GM21825 (cell line): Measurements from ENCODE around the gene RRP1B.
"Not testable (repeated sequence)": the region's sequence is repeated elsewhere in the genome, so short reads cannot be mapped to it uniquely, and the experiment has no call there.

Experiments
- ATAC-seq: cut with Tn5 transposase; IDR thresholded peaks from one replicate; pipeline ENCODE4 v1.9.1; 2021; ENCODE audit warnings: mild to moderate bottlenecking, moderate library complexity; ENCODE audit not compliant: unreplicated experiment

Gene RRP1B, protein sequence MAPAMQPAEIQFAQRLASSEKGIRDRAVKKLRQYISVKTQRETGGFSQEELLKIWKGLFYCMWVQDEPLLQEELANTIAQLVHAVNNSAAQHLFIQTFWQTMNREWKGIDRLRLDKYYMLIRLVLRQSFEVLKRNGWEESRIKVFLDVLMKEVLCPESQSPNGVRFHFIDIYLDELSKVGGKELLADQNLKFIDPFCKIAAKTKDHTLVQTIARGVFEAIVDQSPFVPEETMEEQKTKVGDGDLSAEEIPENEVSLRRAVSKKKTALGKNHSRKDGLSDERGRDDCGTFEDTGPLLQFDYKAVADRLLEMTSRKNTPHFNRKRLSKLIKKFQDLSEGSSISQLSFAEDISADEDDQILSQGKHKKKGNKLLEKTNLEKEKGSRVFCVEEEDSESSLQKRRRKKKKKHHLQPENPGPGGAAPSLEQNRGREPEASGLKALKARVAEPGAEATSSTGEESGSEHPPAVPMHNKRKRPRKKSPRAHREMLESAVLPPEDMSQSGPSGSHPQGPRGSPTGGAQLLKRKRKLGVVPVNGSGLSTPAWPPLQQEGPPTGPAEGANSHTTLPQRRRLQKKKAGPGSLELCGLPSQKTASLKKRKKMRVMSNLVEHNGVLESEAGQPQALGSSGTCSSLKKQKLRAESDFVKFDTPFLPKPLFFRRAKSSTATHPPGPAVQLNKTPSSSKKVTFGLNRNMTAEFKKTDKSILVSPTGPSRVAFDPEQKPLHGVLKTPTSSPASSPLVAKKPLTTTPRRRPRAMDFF

DNA sequence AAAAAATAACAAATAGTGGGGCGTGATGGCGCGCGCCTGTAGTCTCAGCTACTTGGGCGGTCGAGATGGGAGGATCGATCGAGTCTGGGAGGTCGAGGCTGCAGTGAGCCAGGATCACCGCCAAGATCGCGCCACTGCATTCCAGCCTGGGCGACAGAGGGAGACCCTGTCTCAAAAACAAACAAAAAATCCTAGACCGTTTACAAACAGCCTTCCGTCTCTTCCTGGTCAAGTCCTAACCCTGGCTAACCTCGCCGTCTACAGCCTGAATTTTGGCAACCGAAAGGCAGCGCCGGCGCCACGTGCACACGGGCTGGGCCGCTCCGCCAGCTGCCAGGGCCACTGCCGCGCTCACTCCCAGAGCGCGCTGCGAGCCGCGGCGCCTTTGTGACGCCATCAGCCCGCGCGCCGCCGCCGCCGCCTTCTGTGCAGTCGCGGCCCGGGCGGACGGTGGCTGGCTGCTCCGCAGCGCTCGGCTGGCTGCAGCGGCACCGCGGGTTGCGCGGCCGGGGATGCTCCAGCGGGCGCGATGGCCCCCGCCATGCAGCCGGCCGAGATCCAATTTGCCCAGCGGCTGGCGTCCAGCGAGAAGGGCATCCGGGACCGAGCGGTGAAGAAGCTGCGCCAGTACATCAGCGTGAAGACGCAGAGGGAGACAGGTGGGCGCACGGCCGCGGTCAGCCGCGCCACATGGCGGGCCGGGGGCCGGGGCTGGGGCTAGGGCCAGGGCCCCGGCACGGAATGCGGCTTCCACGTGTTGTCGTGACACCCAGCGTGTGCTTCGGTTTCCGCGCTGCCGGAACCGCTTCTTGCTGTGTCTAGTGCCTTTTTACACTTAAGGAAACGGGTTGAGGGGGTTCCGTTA lies at the start of gene RRP1B, which contains the start of gene HSF2BP:
Gene RRP1B, plus strand, starts transcription at position 425 of the 865 bp plus-strand sequence. Its CDS starts 105 bp downstream, at position 530.
Gene HSF2BP, minus strand, starts transcription at position 353 of the 865 bp plus-strand sequence. CDS start 1,392 bp downstream, outside the sequence.
- ATAC-seq = peak; percentile 78

DNA sequence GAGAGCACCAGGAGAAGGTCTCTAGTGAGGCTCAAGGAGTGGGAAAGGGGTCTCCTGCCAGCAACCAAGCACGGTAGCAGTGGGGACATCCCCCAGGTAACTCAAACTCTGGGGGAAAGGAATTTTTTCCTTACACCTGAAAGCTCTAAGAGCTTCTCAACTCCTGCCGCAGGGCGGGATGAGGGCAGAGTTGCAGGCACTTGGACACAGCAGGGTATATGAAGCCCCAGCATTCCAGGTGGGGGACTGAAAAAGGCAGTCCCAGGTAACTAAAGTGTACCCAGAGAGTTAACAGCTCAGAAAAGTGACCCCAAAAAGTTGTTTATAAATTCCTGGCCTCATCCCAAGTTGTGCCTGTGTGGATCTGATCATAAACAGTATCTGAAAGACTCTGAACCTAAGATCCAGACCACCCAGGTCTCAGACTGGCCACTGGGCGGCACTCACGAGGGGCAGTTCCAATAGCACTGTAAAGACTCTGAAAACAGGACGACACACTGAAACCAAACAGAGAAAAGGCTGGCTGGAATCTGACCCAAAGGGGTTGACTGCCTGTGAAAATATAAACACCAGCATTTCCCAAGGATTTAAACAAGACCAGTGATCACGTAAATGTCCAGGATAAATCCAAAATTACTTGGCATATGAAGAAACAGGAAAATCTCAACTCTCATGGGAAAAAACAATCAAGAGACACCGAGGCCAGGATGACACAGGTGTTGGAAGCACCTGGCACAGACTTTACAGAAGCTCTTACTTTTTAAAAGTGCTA lies 47.6 kb upstream of the RRP1B start:
- ATAC-seq = no peak

DNA sequence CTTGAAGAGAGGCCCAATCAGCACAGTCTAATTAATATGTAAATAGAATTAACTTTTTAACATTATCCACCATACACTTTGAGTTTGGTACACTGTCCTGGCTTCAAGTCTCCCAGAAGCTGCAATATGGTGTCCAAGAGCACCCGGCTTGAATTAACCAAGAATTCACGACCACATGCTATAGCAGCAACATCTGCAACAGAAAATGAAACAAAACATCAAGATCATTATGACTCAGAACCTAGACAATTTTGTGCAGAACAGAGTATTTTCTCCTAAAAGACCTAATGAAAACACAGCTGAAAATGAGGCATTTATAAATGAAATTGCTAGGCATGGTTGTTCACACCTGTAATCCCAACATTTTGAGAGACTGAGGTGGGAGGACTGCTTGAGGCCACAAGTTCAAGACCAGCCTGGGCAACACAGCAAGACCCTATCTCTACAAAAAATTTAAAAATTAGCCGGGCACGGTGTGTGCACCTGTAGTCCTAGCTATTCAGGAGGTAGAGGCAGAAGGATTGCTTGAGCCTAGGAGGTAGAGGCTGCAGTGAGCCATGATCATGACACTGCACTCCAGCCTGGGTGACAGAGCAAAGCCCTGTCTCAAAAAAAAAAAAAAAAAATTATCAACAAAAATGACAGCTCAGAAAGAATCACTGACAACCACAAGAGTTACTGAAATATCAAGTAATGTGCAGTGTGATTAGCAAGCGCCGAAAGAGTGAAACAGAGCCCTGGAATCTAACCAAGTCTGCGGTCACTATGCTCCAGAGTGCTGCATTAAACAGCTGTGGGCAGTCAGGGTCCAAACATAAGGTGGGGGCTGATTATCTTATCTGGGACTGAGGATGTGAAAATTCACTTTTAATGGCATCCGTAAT lies 45.4 kb upstream of the RRP1B start:
- ATAC-seq = no peak

DNA sequence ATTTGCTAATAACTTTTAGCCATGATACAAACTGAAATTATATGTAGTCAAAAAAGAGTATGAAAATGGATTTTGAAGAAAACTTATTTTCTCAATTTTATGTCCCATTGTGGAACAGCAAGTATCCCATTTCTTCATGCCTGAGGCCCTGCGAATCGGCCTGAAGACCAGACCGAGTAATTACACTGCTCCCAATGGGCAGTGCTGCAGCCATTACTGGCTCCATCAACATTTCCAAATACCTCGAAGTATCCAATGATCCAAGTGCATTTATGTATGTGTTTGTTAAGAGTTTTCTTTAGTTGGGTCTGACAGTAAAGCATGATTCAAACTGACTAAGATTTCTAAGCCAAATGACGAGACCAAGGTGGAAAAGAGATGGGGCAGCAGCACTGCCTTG lies 44.5 kb upstream of the RRP1B start:
- no peak for ATAC-seq

- ATAC-seq = not testable (repeated sequence)
Observed at GRCh38 chr21:43616861-43617260, 42.5 kb upstream of the RRP1B start.

GRCh38 chr21:43618940-43619339 lies 40.4 kb upstream of the RRP1B start:
- no peak for ATAC-seq

GRCh38 chr21:43619344-43619743 lies 40.0 kb upstream of the RRP1B start:
- ATAC-seq = no peak

DNA sequence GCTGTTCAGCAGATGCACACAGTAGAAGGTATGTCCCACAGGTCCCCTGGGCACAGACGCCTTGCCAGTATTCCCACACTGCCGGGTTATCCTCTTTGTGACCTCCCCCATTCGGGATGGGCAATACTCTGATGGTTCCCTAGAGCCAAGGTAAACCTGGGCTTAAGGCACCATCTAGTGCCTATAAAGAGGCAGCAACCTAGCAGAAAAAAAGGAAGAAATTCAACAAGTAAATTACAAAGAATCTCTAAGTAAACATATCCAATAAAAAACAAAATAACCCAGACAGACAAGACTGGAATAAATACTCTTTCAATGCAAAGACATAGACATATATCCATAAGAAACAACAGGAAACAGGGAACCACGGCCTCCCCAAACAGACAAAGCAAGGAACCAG lies 39.5 kb upstream of the RRP1B start:
- ATAC-seq = no peak

GRCh38 chr21:43622796-43623195 lies 36.6 kb upstream of the RRP1B start:
- no peak for ATAC-seq

GRCh38 chr21:43623588-43623987 lies 35.8 kb upstream of the RRP1B start:
- ATAC-seq = no peak

DNA sequence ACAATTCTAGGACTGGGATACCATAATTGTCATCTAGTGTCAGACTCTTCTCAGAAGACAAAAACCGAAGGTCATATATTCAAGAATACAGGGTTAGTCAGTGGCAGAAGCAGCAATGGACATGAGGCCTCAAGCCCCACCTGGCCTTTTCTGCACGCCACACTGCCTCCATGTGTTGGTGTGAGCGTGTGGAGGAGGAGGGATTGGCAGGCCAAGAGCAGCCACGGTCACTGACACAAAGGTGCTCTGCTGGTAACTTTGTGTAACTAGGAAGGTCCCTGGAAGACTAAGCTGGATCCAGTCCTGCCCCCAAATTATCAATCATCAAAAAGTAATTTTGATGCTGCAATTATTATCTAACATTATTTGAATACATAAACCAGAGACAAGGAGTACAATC lies 35.0 kb upstream of the RRP1B start:
- ATAC-seq = no peak

GRCh38 chr21:43626390-43626789 lies 33.0 kb upstream of the RRP1B start:
- no peak for ATAC-seq

GRCh38 chr21:43627527-43627926 lies 31.8 kb upstream of the RRP1B start:
- ATAC-seq = no peak

- ATAC-seq = no peak
Observed at GRCh38 chr21:43631411-43632107, 27.8 kb upstream of the RRP1B start.

DNA sequence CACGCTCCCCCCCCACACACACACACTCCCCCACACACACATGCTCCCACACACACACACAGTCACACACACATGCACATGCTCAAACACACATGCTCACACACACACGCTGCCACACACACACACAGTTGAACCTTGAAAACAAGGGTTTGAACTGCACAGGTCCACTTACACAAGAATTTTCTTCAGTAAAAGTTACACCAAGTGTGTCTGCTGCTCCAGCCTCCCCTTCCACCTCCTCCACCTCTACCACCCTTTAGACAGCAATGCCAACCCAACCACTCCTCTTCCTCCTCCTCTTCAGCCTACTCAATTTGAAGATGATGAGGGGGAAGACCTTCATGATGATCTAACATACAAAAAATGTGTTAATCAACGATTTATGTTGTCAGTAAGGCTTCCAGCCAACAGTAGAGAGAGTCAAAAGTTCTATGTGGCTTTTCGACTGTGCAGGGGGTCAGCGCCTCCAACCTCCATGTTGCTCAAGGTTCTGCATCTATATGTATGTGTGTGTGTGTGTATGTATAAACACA lies 26.9 kb upstream of the RRP1B start:
- no peak for ATAC-seq

DNA sequence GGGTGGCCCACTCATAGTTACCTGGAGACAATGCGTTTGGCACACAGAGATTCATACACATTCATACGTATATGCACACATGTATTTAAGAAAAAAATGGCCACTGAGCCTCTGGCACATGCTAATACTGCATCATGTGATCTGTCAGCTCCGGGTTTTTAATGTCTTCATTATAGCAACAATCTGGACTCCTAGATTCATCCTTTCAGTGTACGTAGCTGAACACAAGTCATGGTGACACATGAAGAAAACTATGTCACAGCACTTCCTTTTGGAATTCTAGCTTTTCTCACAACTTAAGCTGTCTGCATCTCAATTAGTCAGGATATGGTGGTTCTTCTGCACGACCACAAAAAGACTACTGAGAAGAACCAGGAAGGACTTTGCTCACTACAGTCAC lies 24.7 kb upstream of the RRP1B start:
- no peak for ATAC-seq

GRCh38 chr21:43635436-43635835 lies 23.9 kb upstream of the RRP1B start:
- no peak for ATAC-seq

GRCh38 chr21:43637530-43638158 lies 21.7 kb upstream of the RRP1B start:
- ATAC-seq = no peak
